COLO668 (cell line): ENCODE results near the gene RUVBL2.

ENCODE experiments used
- DNase-seq: peaks from one replicate; lab custom pipeline; 2025; ENCODE audit not compliant: unreplicated experiment; lab: John Stamatoyannopoulos, UW

RUVBL2 gene

GRCh38 chr19:48993175-48994034 lies at the start of gene RUVBL2, which contains the start of gene GYS1:
TSS of gene RUVBL2 (plus strand) at chr19:48993887. CDS start at chr19:48993912, 25 bp downstream.
TSS of gene GYS1 (minus strand) at chr19:48993309. CDS start at chr19:48993112, 197 bp downstream.
- DNase-seq, result peak; percentile 99

DNA sequence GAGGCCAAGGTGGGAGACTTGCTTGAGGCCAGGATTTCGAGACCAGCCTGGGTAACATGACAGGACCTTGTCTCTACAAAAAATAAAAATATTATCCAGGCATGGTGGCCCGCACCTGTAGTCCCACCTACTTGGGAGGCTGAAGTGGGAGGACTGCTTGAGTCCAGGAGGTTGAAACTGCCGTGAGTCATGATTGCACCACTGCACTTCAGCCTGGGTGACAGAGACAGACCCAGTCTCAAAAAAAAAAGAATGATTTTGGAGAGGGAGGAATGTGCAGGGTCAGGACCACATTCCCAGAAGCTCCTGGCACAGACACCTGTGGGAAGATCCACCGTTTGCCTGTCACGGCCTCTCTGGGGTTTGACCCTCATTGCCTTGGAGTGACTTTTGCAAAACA lies 48.3 kb upstream of the RUVBL2 start:
- no peak for DNase-seq

- DNase-seq, result no peak
These were observed 47.9 kb upstream of the RUVBL2 start for GRCh38 chr19:48945817-48946216.

DNA sequence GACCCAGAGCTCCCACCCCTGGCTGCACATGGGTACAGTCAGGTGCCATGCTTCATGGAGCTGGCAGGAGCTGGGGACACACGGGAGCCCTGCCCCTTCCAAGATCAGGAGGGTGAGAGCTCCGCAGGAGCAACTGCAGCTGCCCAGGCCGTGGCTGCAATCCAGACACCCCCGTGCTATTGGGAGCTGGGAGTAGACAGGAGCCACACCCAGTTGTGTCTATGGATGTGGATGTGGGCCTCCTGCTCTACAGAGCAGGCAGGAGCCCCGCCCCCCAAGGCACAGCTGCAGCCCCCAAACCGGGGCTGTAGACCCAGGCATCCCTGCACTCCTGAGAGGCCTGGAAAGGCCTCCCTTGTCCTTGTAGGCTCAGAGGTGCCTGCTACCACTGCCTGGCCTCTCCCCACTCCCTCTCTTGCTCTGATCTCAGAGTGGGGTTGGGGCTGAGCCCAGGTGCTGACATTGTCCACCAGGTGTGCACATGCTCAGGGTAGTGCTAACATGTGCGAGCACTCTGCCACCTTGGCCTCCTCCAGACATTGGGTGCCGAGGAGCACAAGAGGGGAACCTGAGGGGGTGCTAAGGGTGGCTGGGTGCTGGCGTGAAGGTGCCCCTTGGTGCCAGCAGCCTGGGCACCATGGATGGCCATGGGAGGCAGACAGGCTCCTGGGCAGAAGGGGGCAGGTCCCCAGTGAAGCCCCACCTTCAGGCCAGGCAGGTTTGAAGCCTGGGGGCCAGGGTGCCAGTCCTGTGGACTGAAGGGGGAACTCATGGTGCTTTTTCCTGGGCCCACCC lies 47.0 kb upstream of the RUVBL2 start:
- DNase-seq, result no peak

DNA sequence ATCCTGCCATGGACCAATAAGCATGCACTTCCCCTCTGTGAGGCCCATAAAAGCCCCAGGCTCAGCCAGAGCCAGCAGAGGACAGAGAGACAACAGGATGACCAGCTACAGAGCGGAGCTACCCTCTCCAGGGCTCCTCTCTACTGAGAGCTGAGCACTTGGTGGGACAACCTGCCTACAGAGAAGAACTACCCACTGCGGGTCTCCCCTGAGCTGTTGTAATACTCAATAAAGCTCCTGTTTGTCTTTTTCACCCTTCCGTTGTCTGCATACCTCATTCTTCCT lies 46.5 kb upstream of the RUVBL2 start:
- no peak for DNase-seq

GRCh38 chr19:48950159-48950558 lies 43.5 kb upstream of the RUVBL2 start:
- no peak for DNase-seq

- no peak for DNase-seq
These were observed 42.7 kb upstream of the RUVBL2 start for GRCh38 chr19:48950830-48951519.

DNA sequence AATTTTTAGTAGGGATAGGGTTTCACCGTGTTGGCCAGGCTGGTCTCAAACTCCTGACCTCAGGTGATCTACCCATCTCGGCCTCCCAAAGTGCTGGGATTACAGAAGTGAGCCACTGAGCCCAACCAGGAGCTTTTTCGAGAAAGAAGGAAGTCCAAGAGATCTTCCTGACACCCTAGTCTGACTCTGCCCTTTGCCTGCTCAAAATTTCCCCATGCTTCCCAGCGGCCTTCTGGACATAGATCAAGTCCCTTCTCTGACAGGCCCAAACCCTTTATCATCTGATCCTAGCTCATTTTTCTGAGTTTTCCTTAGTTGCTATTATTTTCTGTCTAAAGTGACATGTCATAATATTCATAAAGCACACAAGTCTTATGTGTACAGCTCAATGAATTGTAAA lies 40.5 kb upstream of the RUVBL2 start:
- DNase-seq, result no peak

DNA sequence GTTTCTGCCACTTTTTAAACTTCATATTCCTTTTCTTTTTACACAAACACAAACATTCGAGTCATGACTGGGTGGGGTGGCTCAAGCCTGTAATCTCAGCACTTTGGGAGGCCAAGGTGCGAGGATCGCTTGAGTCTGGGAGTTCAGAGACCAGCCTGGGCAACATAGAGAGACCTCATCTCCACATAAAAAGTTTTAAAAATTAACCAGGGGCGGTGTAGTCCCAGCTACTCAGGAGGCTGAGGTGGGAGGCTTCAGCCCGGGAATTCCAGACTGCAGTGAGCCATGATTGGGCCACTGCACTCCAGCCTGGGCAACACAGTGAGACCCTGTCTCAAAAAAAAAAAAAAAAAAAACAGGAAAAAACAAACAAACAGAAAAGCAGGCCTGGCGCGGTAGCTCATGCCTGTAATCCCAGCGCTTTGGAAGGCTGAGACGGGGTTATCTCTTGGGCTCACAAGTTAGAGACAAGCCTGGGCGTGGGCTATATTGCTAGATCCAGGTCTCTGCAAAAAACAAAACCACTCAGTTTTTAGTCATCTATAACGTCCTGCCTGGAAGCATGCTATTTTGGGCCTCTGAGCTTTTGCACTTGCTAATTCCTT lies 39.6 kb upstream of the RUVBL2 start:
- DNase-seq, result no peak

DNA sequence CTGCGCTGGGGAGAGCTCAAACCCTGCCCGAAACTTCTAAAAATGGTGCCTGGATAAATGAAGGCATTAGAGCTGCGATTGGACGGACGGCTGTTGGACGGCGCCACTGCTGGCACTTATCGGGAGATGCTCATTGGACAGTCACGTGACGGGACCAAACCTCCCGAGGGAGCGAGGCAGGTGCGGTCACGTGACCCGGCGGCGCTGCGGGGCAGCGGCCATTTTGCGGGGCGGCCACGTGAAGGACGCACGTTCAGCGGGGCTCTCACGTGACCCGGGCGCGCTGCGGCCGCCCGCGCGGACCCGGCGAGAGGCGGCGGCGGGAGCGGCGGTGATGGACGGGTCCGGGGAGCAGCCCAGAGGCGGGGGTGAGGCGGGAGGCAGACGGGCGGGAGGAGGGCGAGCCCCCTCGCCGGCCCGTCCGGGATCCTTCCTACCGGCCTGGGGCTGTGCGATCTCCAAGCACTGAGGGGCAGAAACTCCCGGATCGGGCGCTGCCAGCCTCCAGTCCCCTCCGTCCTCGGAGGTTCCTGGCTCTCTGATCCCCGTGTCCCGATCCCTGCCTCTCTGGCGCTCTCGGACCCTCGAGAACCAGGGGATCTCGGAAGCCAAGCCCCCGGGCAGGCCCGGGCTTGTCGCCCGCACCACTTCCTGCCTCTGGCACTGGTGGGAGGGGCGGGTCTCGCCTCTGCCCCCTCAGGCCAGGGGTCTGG lies 38.9 kb upstream of the RUVBL2 start, which contains the start of gene BAX:
BAX (plus strand) TSS at position 281 of the 713 bp plus-strand sequence; CDS start at position 335, 54 bp downstream.
- peak; percentile 97 for DNase-seq

DNA sequence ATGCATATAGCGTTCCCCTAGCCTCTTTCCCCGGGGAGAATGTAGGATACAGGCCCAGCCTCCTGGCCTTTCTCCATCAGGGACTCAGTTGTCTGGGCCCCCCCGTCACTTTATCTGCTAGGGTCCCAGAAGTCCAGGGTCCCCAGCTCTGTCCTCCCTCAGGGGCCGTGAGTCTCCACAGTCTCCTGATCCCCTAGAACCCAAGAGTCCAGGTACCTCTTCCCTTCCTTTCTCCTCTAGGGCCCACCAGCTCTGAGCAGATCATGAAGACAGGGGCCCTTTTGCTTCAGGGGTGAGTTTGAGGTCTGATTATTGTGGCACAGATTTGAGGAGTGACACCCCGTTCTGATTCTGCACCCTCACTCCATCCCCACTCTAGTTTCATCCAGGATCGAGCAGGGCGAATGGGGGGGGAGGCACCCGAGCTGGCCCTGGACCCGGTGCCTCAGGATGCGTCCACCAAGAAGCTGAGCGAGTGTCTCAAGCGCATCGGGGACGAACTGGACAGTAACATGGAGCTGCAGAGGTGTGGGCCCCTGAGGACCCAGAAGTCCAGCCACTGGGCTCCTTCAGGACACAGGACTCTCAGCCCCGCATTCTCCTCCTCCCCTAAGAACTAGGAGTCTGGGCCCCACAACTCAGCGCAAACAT lies 38.3 kb upstream of the RUVBL2 start:
- no peak for DNase-seq

- DNase-seq, result no peak
These were observed 35.7 kb upstream of the RUVBL2 start for GRCh38 chr19:48958006-48958405.

GRCh38 chr19:48959341-48960239 lies 34.1 kb upstream of the RUVBL2 start:
- no peak for DNase-seq

DNA sequence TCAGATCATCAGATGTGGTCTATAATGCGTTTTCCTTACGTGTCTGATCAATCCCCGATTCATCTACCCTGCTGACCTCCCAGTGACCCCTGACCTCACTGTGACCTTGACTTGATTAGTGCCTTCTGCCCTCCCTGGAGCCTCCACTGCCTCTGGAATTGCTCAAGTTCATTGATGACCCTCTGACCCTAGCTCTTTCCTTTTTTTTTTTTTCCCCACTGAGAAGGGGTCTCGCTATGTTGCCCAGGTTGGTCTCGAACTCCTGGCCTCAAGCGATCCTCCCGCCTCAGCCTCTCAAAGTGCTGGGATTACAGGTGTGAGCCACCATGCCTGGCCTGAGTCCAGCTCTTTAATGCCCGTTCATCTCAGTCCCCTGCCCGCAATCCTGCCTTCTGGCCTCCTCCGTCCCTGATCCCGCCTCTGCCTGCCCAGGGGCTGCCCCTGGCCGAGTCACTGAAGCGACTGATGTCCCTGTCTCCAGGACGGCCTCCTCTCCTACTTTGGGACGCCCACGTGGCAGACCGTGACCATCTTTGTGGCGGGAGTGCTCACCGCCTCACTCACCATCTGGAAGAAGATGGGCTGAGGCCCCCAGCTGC lies 32.5 kb upstream of the RUVBL2 start:
- no peak for DNase-seq

DNA sequence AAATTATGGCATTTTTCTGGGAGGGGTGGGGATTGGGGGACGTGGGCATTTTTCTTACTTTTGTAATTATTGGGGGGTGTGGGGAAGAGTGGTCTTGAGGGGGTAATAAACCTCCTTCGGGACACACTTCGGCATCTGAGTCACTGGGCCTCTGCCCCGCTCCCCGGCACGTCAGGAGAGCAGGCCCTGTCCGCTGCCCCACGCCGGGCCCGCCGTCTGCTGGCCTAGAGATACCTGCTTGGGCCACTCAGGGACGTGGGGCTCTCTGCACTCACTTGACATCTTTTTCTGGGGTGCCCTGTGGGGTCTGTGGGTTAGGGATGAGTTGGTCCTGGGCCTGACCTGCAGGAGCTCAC lies 32.0 kb upstream of the RUVBL2 start:
- no peak for DNase-seq

- peak; percentile 85 for DNase-seq
These were observed 31.4 kb upstream of the RUVBL2 start for GRCh38 chr19:48962029-48962848.

DNA sequence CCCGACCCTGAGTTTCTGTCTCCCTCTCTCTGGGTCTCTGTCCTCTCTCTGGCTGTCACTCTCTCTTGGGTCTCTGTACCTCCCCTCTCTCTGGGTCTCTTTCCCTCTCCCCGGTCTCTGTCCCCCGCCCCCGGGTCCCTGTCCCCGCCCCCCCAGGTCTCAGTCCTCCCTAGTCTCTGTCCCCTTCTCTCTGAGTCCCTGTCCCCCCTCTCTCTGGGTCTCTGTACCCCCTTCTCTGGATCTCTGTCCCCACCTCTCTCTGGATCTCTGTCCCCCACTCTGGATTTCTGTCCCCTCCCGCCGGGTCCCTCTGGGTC lies 30.9 kb upstream of the RUVBL2 start:
- DNase-seq, result peak; percentile 10
